GM19468 (cell line): Measurements from ENCODE around the gene MINDY2.
"Not testable (repeated sequence)": the region's sequence is repeated elsewhere in the genome, so short reads cannot be mapped to it uniquely, and the experiment has no call there.

Experiments used
- ATAC-seq: cut with Tn5 transposase; IDR thresholded peaks from one replicate; pipeline ENCODE4 v1.9.1; 2021; ENCODE audit warnings: mild to moderate bottlenecking, moderate library complexity, moderate number of reproducible peaks; ENCODE audit not compliant: unreplicated experiment; ENCODE audit errors: extremely low read depth

The MINDY2 gene

GRCh38 chr15:58749532-58750337 lies 21.4 kb upstream of the MINDY2 start, which contains the start of gene ADAM10:
ADAM10 (minus strand) TSS chr15:58749707; CDS start chr15:58749534, 173 bp downstream.
- ATAC-seq, result peak; percentile 40

GRCh38 chr15:58752716-58753115 lies 18.4 kb upstream of the MINDY2 start:
- ATAC-seq, result no peak

GRCh38 chr15:58755350-58755749 lies 15.8 kb upstream of the MINDY2 start:
- ATAC-seq, result no peak

GRCh38 chr15:58755956-58756355 lies 15.1 kb upstream of the MINDY2 start:
- ATAC-seq, result no peak

GRCh38 chr15:58758141-58758540 lies 13.0 kb upstream of the MINDY2 start:
- ATAC-seq, result no peak

- no peak for ATAC-seq
These were observed 10.6 kb upstream of the MINDY2 start for GRCh38 chr15:58760385-58761009.

GRCh38 chr15:58761010-58761388 lies 10.1 kb upstream of the MINDY2 start:
- no peak for ATAC-seq

GRCh38 chr15:58762285-58762684 lies 8.8 kb upstream of the MINDY2 start:
- ATAC-seq, result no peak

- ATAC-seq, result no peak
These were observed 8.4 kb upstream of the MINDY2 start for GRCh38 chr15:58762731-58763130.

GRCh38 chr15:58764468-58764867 lies 6.6 kb upstream of the MINDY2 start:
- ATAC-seq, result no peak

GRCh38 chr15:58766290-58766689 lies 4.8 kb upstream of the MINDY2 start:
- no peak for ATAC-seq

- not testable (repeated sequence) for ATAC-seq
These were observed 2.5 kb upstream of the MINDY2 start for GRCh38 chr15:58768601-58769004.

- no peak for ATAC-seq
These were observed 614 bp upstream of the MINDY2 start for GRCh38 chr15:58770519-58770856.

GRCh38 chr15:58771621-58772250 lies 634 bp downstream of the MINDY2 start:
- no peak for ATAC-seq

- ATAC-seq, result no peak
These were observed 1.9 kb downstream of the MINDY2 start for GRCh38 chr15:58773024-58773423.

- ATAC-seq, result no peak
These were observed 4.3 kb downstream of the MINDY2 start for GRCh38 chr15:58775402-58775801.

GRCh38 chr15:58777107-58777506 lies 6.0 kb downstream of the MINDY2 start:
- no peak for ATAC-seq

- ATAC-seq, result no peak
These were observed 8.5 kb downstream of the MINDY2 start for GRCh38 chr15:58779554-58779953.

- no peak for ATAC-seq
These were observed 14.3 kb downstream of the MINDY2 start for GRCh38 chr15:58785355-58785754.

GRCh38 chr15:58788056-58788710 lies 17.1 kb downstream of the MINDY2 start:
- ATAC-seq, result no peak

- ATAC-seq, result no peak
These were observed 22.8 kb downstream of the MINDY2 start for GRCh38 chr15:58793862-58794261.
